GM13977 (cell line): ENCODE results near the gene HERC5.
"Not testable (repeated sequence)": the region's sequence is repeated elsewhere in the genome, so short reads cannot be mapped to it uniquely, and the experiment has no call there.

Experiments used
- DNase-seq: peaks from one replicate; pipeline ENCODE4 v3.0.0; 2012; ENCODE audit warnings: low spot score
- in situ Hi-C: fragments of 300-500 bp; cut with MboI; formaldehyde crosslinking; loops from one replicate; pipeline ENCODE4 v1.12.0; 2022; ENCODE audit warnings: low sequenced_read_pairs, low pct_unique_long_range_greater_than_20kb, mixed read lengths, inconsistent platforms; ENCODE audit not compliant: unreplicated experiment
- TF ChIP-seq, protein P1 (sequence below): IDR thresholded peaks from 2 replicates; pipeline ENCODE4 v1.5.1; 2012; ENCODE audit warnings: mild to moderate bottlenecking, control low read depth; ENCODE audit not compliant: insufficient read depth; ENCODE audit errors: extremely low read depth, missing control alignments

HERC5 gene

DNA sequence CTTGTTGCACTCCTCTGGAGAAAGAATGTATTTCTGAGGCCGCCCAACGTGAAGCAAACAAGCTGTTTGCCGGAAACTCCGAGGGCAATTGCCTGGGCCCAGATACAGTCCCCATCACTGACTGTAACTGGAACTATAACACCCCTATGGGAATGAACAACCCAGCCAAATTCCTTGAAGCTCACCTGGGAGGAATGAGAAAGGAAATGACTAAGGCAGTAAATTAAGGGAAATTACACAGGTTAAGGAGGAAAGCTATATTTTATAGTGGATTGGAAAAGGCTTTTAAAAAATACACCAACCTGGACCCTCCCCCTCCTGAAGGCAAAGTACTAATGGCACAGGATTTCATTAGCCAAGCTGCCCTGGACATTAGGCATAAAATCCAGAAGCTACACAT, 11.7 kb upstream of the HERC5 start:
- DNase-seq: no peak
- in situ Hi-C loops: no loop called here
- TF ChIP-seq, protein P1, sequence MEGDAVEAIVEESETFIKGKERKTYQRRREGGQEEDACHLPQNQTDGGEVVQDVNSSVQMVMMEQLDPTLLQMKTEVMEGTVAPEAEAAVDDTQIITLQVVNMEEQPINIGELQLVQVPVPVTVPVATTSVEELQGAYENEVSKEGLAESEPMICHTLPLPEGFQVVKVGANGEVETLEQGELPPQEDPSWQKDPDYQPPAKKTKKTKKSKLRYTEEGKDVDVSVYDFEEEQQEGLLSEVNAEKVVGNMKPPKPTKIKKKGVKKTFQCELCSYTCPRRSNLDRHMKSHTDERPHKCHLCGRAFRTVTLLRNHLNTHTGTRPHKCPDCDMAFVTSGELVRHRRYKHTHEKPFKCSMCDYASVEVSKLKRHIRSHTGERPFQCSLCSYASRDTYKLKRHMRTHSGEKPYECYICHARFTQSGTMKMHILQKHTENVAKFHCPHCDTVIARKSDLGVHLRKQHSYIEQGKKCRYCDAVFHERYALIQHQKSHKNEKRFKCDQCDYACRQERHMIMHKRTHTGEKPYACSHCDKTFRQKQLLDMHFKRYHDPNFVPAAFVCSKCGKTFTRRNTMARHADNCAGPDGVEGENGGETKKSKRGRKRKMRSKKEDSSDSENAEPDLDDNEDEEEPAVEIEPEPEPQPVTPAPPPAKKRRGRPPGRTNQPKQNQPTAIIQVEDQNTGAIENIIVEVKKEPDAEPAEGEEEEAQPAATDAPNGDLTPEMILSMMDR: no peak

DNA sequence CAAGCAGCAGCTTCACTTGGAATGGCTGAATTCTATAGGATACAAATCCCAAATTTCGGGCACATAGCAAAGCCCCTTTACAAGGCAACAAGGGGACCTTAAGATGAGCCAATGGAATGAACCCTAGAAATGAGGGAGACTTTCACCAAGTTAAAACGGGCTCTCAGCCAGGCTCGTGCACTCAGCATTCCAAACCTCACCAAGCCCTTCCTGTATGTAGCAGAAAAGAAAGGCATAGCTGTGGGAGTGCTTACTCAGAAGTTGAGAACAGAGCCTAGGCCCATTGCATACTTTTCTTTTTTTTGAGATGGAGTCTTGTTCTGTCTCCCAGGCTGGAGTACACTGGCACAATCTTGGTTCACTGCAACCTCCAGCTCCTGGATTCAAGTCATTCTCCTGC, 10.8 kb upstream of the HERC5 start:
- in situ Hi-C loops: no loop called here
- TF ChIP-seq, protein P1: no peak
- no peak for DNase-seq

DNA sequence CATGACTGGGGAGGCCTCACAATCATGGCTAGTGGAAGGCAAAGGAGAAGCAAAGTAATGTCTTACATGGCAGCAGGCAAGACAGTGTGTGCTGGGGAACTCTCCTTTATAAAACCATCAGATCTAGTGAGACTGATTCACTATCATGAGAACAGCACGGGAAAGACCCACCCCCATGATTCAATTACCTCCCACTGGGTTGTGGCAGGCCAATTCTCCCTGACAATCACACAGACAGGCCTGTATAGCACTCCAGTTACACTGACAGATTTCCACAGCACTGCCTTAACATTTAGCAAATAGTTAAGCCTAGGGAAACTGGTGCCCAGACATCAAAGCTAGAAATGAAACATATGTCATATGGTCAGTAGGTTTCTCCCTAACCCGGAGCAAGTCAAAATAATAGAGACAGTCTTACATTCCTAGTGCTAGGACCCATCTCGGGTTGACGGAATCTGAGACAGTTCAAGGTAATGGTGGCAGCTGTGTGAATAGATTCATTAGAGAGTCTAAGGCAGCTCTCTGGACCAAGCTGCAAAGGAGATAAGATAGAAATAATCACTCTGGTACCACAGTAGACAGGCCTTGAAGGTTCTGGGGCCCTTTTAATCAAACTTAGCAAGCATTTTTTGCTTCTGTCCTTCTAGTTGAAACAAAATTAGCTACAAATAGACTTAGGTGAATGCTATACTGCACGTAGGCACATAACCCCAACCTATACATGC, 9.4 kb upstream of the HERC5 start:
- DNase-seq: no peak
- in situ Hi-C loops: no loop called here
- TF ChIP-seq, protein P1: no peak

DNA sequence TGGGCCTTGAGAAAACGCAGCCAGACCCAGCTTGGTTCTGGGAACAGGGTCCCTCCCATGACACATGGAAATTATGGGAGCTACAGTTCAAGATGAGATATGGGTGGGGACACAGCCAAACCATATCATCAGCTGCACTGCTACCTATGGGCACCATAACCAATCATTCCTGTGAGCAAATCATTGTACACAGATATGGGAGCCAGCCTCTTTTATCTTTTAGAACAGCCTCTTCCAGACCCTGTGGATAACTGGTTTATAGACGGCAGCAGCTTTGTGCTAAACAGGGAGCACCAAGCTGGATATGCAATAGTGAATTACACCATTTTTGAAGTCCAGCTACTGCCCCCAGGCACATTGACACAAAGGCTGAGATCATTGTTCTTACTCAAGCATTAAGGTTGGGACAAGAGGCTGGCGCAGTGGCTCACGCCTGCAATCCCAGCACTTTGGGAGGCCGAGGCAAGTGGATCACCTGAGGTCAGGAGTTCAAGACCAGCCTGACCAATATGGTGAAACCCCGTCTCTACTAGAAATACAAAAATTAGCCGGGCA, 8.6 kb upstream of the HERC5 start:
- DNase-seq, in situ Hi-C loops: not testable (repeated sequence)

DNA sequence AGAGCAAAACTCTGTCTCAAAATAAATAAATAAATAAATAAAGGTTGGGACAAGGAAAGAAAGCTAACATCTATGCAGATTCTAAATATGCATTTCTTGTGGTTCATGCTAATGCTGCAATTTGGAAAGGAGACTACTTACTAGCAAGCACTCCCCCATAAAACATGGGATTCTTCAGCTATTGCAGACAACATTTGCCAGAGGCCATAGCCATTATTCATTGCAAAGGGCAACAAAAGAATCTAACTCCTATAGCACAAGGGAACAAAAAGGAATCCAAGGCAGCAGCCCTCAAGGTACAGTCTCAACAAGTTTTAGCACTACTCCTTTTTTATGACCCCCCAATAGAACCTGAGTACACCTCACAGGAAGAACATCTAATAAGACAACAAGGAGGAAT, 8.0 kb upstream of the HERC5 start:
- in situ Hi-C loops: no loop called here
- TF ChIP-seq, protein P1: no peak
- DNase-seq: no peak

DNA sequence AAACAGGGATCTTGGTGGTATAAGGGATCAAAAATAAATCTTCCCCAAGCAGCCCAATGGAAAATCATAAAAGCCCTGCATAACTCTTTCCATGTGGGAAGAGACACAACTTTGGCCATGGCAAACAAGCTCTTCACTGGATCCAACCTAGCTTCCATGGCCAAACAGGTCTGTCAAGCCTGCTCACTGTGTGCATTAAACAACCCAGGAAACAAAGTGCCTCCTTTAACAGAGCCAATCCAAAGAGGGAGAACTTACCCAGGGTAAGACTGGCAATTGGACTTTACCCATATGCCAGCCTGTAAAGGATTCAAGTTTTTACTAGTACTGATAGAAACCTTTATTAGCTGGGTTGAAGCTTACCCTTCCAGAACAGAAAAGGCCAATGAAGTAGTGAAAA, 7.6 kb upstream of the HERC5 start:
- in situ Hi-C loops: no loop called here
- DNase-seq: no peak
- TF ChIP-seq, protein P1: no peak

DNA sequence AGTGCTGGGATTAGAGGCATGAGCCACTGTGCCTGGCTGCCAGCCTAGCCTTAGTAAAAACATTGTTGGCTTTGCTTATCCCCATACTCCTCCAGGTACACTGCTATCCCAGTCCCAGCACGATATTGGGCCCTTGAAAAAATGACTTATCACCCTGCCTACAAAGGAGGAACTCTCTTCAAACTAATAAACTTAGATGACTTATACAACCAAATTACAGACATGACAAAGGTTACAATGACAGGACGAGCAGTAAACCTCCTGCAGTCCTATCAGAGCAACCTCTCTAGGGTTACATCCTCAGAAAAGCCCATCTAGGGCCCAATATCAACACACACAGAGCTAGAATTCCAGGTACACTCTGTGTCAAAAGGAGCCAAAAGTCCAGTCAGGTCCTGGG, 5.7 kb upstream of the HERC5 start:
- no peak for DNase-seq
- TF ChIP-seq, protein P1: no peak
- in situ Hi-C loops: no loop called here
